HG03469 (cell line): ENCODE measurements around the gene APP.

Experiments
- ATAC-seq: cut with Tn5 transposase; IDR thresholded peaks from one replicate; pipeline ENCODE4 v1.9.1; 2021; ENCODE audit warnings: mild to moderate bottlenecking, moderate library complexity, moderate number of reproducible peaks; ENCODE audit not compliant: unreplicated experiment

The APP gene

DNA sequence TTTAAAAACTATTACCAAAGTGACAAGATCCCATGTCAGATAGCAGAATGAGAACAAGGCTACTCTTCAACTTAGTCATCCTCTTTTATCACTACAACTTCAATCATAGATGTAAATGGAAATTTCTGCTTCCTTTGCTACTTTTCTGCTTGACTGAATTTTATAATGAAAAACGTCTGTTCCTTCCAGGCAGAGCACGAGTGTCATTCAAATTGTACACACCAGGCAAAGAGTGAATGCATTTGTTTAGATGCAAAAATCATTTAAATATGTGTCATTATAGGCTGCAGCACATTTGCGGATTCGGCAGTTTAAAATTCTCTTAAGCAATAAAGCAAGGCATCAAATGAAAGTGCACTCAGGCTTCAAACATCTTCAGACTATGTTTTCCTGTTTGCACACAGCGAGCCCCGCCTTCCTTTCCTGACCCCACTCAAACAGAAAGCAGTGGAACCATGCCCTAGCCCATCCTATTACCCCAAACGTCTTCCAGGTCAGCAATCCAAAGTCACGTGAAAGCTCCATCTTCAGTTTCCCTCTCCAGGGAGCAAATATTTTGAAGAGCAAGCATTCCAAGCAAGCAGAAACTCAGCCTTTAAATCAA is 99.6 kb downstream of the APP start:
- ATAC-seq: no peak

DNA sequence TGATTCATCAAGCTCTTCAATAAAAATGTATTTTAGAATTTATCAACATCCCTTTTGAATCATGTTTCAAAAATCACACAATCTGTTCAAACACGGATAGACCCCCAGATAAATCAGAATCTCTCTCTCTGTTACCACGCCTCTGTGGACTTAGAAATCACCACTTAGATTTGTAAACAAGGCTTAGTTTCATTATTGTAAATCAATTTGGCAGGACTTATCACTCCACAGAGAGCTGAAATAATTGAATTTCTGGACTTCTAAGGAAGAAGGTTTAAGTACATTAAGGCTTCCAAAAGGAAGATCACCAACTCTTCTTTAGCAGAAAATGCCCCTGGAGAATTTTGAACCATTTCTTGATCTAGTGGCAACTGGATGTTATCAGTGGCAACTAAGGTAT is 100.4 kb downstream of the APP start:
- ATAC-seq: no peak

DNA sequence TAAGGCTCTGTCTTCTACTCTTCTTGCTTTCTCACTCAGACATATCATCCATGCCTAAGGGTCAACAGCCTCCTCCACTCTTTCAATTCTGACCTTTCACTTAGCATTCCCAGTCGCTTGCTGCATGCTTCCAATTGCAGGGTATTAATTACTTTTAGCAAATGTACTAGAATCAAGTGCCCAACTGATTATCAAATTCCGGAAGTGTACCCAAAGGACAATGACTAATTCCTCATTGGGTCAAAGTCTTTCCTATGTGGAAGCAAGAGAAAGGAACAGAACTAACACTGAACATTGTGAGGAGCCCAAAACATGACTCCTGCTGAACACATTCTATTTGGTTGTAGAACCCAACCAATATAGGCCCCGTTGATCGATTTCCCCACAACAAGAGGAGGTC is 101.8 kb downstream of the APP start:
- ATAC-seq: no peak

DNA sequence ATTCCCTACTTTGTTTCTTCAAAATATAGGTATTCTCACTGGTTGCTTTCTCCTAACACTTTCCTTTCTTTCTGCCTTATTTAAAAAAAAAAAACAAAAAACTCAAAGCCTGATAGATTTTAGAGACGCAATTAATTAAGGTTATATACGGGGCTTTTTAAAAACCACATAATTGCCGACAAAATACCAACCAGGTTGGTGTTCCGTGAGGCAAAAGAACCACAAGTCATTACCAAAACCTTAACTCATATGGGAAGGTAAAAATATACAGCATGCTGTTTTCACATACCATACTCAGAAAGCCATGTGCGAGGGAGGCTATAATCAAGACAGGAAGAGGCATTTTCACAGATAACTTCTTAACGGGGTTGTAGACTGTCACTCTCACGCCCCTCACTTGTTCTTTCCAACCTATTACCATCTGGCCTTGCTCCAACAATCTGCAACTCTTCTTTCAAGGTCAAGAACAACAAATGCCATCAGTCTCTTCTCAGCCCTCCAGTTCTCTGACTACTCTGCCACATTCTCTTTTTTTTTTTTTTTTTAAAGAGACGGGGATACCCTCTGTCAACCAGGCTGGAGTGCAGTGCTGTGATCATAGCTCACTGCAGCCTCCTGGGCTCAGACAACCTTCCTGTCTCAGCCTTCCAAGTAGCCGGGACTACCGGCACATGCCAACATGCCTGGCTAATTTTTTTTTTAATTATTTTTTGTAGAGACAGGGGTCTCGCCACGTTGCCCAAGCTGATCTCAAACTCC is 102.6 kb downstream of the APP start:
- ATAC-seq: no peak

DNA sequence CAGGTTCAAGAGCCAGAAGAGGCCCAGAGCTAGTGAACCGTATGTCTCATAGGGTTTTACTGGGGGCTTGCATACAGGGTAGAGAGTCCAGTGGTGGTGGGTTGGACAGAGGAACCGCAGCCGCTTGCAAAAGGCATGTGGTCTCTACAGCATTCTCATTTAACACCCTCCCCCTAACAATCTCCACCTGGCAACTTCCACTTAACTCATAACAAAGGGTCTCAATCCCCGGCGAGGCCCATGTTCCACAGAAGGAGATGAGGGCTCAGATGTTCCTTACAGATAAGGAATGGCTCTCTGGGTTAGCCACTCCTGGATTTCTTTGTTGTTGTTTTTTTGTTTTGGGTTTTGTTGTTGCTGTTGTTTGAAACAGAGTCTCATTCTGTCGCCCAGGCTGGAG is 106.1 kb downstream of the APP start:
- no peak for ATAC-seq

DNA sequence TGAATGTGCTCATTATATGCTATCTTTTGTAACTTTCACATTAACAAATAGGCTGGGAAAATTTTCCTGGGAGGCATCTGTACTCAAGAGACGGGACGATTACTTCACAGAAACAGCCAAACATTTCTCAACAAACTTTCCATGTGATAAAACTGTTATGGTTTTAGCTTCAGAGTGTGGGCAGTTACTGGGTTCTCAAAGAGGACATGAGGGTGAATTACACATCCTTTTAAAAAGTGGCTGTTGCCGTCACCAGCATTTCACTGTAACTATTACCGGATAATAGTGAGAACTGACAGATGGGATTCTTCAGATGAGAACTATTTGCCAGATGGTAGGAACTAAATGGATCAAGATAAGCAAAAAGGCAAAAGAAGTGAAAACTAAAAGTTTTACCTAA is 109.1 kb downstream of the APP start:
- ATAC-seq: no peak

DNA sequence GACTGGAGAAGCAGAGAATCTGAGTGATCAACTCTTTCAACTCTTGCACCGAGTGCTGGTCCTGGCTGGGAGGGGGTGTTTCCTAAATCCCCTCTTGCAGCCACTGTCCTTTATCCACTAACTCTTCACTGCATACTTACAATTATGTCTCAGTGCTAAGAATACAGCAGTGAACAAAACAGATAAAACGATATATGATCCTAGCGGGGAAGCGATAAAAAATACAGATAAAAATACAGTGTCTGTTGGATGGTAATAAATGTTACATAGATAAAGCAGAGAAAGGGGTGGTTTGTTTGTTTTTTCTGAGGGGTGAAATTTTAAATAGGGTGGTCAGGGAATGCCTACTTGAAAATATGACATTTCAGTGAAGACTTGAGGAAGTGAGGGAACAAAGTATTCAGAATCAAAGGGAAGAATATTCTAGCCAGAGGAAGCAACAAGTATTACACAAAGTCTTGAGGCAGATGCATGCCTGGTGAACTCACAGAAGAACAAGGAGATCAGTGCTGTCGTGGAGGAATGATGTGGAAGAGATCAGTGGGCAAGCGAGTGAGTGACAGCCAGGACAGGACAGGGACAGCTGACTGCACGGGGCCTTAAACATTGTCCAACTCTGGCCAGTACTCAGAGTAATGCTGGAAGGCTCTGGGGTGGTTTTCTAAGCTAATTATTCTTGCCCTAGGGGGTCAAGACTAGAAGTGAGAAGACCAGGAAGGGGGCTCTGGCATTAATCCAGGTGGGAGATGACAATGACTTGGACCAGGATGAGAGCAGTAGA is 110.0 kb downstream of the APP start:
- no peak for ATAC-seq

DNA sequence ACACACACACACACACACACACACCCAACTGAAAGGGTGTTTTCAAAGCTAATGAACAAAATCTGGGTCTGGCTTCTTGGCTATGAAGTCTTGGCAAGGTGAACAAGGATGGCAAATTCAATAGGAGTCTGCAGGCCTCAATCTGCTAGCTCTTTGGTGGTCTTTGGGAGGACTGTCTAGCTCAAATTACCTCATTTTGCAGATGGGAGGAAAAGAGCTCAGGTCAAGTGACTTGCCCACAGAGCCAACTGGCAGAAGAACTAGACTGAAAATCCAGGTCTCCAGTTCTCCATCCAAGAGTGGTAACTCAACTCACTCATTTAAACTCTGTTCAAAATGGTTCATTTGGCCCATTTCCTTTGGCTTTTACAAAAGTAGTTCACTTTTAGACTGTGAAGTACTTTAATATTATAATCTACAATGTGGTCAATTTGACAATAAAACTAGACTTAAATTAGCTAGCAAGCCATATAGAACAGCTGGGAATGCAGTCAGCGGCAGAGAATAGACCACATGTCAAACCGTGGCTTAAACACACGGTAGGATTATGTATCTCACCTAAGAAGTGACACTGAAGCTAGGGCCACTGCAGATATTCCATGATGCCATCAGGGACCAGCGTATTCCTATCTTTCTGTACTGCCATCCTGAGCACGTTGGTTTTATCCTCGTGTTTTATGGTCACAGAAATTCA is 112.9 kb downstream of the APP start:
- no peak for ATAC-seq

DNA sequence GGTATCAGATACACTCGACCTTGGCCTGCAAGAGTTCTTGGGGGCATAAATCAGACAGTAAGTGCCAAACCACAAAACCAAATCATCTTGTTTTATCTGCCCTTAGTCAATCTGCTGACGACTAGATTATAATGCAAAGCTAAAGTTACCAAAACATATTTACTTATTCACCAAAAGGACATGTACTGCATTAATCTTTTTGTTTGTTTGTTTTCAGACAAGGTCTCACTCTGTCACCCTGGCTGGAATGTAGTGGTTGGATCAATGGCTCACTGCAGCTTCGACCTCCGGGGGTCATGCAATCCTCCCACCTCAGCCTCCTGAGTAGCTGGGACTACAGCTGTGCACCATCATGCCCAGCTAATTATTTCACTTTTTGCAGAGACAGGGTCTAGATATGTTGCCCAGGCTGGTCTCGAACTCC is 114.7 kb downstream of the APP start:
- ATAC-seq: no peak

DNA sequence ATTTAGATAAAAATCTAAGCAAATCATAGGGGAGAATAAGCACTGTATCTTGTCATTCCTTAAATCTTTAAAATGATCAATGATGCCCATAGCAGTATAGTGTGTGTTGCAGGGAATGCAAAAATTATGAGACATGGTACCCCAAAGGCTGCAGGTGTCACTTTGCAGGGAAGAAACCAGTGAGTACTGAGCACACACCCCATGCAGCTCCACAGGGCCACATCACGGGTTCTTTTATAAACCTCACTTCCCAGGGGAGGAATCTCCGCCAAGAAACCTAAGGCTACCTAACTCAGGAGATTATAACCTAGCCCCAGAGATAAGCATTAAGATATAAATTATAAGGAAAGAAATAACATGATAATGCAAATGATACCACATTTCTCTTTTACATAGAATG is 115.6 kb downstream of the APP start:
- ATAC-seq: no peak

DNA sequence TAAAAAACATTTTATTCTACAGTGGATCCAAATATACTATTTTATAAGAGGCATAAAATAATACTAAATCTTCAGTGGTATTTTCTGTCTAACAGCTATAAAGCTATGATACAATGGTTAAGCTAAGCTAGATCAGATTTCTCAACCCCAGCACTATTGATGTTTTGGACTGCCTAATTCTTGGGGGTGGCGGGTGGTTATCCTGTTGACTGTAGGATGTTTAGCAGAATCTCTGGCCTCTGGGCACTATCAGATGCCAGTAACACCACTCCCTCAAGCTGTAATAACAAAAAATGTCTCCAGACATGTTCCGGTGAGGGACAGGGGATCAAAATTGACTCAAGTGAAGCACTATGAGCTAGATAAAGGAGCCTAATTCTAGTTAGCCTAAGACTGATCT is 118.5 kb downstream of the APP start:
- no peak for ATAC-seq

DNA sequence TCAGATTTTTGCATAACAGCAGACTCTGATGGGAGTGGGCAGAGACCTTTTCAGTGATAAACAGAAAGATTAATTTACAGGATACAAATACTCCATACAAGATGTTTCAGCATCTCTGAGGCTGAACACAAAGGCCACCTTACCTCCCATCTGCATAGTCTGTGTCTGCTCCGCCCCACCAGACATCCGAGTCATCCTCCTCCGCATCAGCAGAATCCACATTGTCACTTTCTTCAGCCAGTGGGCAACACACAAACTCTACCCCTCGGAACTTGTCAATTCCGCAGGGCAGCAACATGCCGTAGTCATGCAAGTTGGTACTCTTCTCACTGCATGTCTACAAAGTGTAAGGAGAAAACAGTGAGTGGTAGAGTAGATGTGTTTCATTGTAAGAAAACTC is 119.7 kb downstream of the APP start:
- ATAC-seq: no peak

DNA sequence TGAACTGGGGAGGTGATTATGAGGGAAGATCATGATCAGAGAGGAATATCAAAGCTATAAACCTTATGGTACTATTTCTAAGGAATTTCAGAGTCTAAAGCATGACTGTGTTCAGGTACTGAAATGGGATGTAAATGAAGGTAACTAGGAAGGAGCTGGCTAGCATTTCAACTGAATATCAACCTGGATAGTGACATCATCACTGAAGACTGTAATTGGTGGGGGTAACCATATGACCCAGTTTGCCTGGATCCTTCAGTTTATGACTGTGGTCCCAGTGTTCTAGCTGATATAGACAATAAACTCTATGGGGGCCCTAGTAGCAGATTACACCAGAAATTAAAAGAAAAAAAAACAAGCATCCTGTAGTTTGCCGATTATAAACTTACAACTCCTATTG is 120.8 kb downstream of the APP start:
- ATAC-seq: no peak

DNA sequence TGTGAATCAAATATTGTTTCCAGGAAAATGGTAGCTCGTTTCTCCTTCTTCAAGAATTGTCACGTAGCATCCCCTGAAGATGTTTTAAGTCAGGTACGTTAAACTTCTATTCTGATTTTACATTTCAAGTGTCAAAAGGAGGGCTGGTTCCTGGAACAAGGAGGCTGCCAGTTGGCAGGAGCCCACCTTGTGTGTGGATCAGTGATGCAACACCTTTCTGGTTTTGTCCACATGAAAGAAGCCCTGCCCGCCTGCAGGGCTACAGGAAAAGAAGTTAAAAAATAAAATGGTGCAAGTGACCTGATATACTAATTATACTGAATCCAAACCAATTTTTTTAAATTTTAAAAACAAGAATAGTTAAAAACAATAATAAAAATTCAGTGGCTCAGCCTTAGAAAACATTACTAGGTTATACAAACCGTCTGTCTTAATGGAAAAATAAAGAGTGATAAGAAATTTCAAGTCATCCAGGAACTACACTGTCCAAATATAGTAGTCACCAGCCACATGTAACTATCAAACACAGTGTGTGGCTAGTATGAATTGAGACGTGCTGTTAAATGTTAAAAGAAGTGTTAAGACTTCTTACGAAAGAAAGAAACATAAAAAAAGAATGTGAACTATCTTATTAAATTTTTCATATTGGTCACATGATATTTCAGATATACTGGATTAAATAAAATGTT is 123.1 kb downstream of the APP start:
- no peak for ATAC-seq

DNA sequence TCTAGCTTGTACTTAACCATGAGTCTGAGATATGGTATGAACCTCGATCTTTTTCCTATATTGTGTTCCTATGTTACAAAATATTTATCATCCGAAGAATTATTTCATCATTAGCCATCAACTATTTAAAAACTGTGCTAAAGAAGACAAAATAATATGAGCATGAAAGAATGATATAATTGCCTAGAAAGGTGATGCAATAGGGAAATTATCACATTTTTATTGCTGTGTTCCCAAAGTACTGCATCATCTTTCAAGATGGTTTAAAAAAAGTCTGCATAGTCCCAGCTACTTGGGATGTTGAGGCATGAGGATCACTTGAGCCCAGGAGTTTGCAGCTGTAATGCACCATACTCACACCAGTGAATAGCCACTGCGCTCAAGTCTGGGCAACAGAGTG is 126.7 kb downstream of the APP start:
- no peak for ATAC-seq

DNA sequence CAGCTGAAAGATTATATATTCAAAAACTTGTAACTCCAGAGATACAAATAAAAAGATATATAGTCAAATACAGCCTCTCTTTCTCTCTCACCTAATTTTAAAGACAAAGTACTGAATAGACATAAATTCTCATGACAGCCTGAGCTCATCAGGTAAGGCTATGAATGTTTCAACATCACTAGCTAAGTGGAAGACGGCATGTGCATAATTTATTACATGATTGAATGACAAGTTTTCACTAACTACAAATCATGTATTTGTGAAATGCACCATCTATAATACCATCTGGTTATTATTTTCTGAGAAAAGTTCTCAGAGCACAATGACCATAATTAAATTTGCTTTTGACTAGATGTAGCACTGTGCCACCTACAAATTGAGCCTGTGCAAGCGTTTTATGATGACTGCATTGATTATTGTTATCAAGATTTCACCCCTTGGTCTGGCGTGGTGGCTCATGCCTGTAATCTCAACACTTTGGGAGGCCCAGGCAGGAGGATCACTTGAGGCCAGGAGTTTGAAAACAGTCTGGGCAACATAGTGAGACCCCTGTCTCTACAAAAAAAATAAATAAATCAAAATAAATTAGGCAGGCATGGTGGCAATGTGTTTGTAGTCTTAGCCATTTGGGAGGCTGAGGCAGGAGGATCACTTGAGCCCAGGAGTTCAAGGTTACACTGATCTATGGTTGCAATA is 128.2 kb downstream of the APP start:
- ATAC-seq: no peak

DNA sequence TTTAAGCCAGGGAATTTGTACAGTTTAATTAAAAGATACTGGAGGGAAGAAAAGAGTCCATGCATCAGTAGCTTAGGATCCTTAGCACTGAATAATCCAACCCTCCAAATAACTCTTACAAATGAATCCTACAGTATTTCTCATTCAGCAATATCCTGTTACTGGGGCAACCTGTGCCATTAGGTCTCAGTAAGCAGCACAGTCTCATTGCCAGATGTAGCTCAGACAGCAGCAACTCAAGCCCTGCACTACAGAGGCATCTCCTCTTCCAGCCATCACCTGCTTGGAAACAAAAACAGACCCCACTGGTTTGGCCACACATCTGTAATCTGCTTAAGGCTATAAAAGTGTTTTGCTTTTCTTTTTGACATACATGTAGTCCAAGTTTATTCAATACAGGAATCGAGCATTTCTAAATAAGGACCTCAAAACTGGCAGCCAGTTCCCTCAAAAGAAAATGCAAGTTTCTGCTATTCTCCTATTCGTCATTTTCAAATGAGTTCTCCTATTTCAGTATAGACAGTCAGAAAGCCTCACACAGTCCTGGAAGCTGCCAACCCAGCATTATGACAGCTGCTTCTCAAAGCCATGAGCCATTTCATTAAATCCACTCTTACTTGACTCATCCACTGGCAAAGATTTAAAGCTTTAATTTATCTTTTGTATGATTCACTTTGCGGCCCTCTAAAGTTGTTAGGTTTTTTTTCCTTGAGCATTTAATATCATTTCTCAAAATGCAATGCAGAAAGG is 129.0 kb downstream of the APP start:
- ATAC-seq: no peak

DNA sequence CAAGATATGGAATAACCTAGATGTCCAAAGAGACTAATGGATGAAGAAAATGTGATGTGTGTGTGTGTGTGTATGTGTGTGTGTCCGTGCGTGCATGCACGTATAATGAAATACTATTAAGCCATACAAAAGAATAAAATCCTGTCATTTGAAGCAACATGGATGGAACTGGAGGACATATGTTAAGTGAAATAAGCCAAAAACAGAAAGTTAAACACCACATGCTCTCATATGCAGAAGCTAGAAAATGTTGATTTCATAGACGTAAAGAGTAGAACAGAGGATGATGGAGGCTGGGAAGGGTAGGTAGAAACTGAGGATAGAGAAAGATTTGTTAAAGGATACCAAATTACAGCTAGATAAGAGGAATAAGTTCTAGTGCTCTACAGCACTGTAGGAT is 133.7 kb downstream of the APP start:
- no peak for ATAC-seq

DNA sequence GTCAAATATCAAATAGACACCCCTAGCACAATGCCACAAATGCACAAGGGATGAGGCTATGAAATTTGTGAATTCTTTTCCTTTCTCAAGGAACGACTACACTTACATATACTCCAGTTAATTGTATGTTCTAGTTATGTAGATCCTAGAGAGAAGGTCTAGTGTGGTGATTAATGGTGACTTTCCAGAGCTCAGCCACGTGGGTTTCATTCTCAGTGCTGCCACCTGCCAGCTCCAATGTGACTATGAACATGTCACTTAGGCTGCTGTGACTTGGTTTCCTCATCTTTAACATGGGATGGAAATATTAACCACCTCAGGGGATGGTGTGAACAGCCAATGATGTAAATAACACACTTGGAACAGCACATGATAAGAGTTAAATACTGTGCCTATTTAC is 138.3 kb downstream of the APP start:
- no peak for ATAC-seq

DNA sequence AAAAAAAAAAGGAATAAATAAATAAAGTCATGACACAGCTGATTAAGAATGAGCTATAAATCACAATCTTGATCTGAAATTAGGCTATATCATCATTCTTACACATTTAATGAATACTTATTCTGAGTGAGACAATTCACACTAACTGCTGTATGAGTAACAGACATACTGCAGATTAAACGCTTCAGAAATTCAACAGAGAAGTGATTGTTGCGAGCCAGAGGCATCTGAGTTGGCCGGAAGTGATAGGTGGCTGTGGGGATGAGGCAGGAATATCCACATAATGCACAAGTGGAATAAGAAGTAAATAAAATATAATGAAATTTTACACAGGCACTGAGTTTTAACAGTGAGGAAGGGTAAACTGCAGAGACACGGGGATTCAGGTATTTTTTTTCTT is 142.4 kb downstream of the APP start:
- no peak for ATAC-seq
